Adrenal gland (tissue), 12 donors: ENCODE measurements around the gene EZH2. TPM values are rescaled to one million over a fixed set of nuclear protein-coding genes. Genes with fewer than 3 reads are reported as not detected.

Experiments
- DNase-seq, 7 donors: peaks; one replicate each; pipeline ENCODE4 v3.0.0-alpha.2; 2019 to 2020
- H3K27ac ChIP-seq, 5 donors: fragments of 200-600 bp; sonication (generic) in 4 of 5; 1 replicate in 3 of 5; 2 replicates in 2 of 5; pipeline versions ENCODE4 v1.5.1 to v1.8.0; 2016 to 2020; ENCODE audit warnings: mild to moderate bottlenecking in 1 of 5
- H3K27me3 ChIP-seq: fragments of 200-600 bp; 2 replicates; pipeline ENCODE4 v1.8.0; 2021
- H3K36me3 ChIP-seq, 2 donors: fragments of 200-600 bp; replicated peaks in 1 of 2; 1 replicate in 1 of 2; 2 replicates in 1 of 2; pipeline versions ENCODE4 v1.5.1 to v1.8.0; 2018 to 2022
- H3K4me1 ChIP-seq, 2 donors: fragments of 200-600 bp; replicated peaks in 1 of 2; 1 replicate in 1 of 2; 2 replicates in 1 of 2; pipeline versions ENCODE4 v1.5.1 to v1.8.0; 2018 to 2021
- H3K4me3 ChIP-seq, 4 donors: fragments of 200-600 bp; sonication (generic) in 3 of 4; one replicate each; pipeline ENCODE4 v1.5.1; 2016 to 2018
- H3K9me3 ChIP-seq, 3 donors: fragments of 200-600 bp; sonication (generic) in 1 of 3; replicated peaks in 1 of 3; 1 replicate in 2 of 3; 2 replicates in 1 of 3; pipeline versions ENCODE4 v1.5.1 to v1.8.0; 2016 to 2021
- POLR2A ChIP-seq, 2 donors: fragments of 450-650 bp; IDR thresholded peaks; one replicate each; pipeline ENCODE4 v1.6.1; 2017; ENCODE audit warnings: antibody characterized with exemption in 2 of 2, mild to moderate bottlenecking in 2 of 2, moderate library complexity in 1 of 2
- WGBS, 4 donors: extraction: QIAGEN DNeasy Blood & Tissue Kit in 2 of 4; methylation state at CpG; one replicate each; pipeline versions ENCODE4 v1.1.5 to v1.1.7; 2013 to 2017; 5-methylcytosine and 5-hydroxymethylcytosine counted together
- intact Hi-C, 2 donors: fragments of 100-400 bp; cut with DNase I; formaldehyde crosslinking; loops; one replicate each; pipeline versions ENCODE4 v1.14.1 to v1.15.0; 2022 to 2023
- polyA plus RNA-seq, 3 donors: library from polyadenylated mRNA; stranded (reverse); fragments of 200-250 nt in 2 of 3; fragments of 350-450 nt in 1 of 3; fragmentation: Illumina TruSeq in 1 of 3; extraction: RNeasy Lipid Tissue Mini Kit (QIAGEN cat#74804) in 1 of 3; gene quantifications; one replicate each; pipeline ENCODE4 v1.2.3, GENCODE V29; 2013 to 2014
- total RNA-seq, 9 donors: library from RNA; depleted of rRNA in 4 of 9; stranded (reverse); fragments of >200 nt in 4 of 9; fragments of 120-200 nt in 1 of 9; fragmentation: NEBNext Ultra II Directional in 1 of 9; extraction: Animal tissue kit (Norgen Biotek cat#: 25700) in 1 of 9; gene quantifications; one replicate each; pipeline versions ENCODE4 v1.1.0 to v1.2.4, GENCODE V29; 2013 to 2023
- TF ChIP-seq, protein P1 (sequence below), 6 experiments: fragments of 450-650 bp in 4 of 6; fragments of 200-600 bp in 2 of 6; sonication (generic) in 1 of 6; IDR thresholded peaks; 1 replicate in 5 of 6; 2 replicates in 1 of 6; pipeline versions ENCODE4 v1.5.1 to v1.8.0; 2016 to 2021; ENCODE audit warnings: antibody characterized with exemption in 6 of 6, mild to moderate bottlenecking in 2 of 6, moderate library complexity in 1 of 6
- donor health status: healthy with polysubstance abuse.
- donor health status: Bipolar disorder and iron deficiency.
- donor health status: DM: yes; HTN: yes; CAD: no.
- donor health status: DM: no; HTN: no; CAD: no.
- donor health status: DM: no; HTN: no; CAD: no.
- donor health status: DM: yes; HTN: yes; CAD: no.

The EZH2 gene
- total and polyA plus RNA-seq, 12 donors, result 0.61 to 11.6 (median 2.3) TPM

DNA sequence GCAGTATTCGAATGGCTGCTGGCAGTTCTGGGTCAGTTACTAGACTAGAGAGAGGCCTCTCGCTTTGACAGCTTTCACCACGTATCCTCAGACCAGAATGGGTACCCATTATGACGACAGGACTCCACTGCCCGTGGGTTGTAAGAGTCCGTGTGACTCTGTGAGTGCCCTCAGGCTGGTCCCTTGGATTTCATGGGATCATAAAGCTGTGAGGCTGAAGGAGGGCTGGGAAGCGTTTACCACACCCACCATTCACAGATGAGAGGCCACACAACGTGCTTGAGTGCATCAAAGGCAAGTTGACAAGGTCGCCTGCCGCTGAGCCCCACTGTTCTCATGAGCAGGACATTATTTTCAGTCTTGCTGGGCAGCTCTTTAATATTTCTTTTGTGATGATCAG lies 87.2 kb downstream of the EZH2 start:
- Histone ChIP-seq H3K9me3 (no peaks in the 10 kb centered on the region), H3K4me3 (no peak overlapping the region), H3K36me3 (peaks cover 0 to 81% of the 10 kb centered on the region in 2 donors), H3K4me1 (no peaks in the 10 kb centered on the region), H3K27ac (no peak overlapping the region), H3K27me3 (no peaks in the 10 kb centered on the region)
- intact Hi-C loops, result no loop called here
- no peak for DNase-seq
- WGBS, 4 donors, result 71 to 83% (median 80%) methylated on average over 4 to 10 of the region's 10 CpGs
- no peak for TF ChIP-seq POLR2A (IDR thresholded peaks at IDR 0.05)
- TF ChIP-seq, protein P1, sequence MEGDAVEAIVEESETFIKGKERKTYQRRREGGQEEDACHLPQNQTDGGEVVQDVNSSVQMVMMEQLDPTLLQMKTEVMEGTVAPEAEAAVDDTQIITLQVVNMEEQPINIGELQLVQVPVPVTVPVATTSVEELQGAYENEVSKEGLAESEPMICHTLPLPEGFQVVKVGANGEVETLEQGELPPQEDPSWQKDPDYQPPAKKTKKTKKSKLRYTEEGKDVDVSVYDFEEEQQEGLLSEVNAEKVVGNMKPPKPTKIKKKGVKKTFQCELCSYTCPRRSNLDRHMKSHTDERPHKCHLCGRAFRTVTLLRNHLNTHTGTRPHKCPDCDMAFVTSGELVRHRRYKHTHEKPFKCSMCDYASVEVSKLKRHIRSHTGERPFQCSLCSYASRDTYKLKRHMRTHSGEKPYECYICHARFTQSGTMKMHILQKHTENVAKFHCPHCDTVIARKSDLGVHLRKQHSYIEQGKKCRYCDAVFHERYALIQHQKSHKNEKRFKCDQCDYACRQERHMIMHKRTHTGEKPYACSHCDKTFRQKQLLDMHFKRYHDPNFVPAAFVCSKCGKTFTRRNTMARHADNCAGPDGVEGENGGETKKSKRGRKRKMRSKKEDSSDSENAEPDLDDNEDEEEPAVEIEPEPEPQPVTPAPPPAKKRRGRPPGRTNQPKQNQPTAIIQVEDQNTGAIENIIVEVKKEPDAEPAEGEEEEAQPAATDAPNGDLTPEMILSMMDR (IDR thresholded peaks at IDR 0.05), result no peak

DNA sequence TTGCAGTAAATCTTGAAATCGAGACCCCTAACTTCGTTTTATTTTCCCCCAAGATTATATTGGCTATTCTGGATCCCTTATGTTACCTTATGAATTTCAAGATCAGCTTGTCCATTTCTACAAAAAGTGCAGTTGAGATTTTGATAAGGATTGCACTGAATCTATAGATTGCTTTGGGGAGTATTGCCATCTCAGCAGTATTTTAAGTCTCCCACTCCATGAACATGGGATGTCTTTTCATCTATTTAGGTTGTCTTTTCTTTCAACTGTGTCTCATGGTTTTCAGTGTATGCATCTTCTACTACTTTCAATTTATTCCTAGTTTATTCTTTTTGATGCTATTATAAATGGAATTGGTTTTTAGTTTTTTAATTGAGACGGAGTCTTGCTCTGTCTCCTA lies 89.6 kb downstream of the EZH2 start:
- Histone ChIP-seq H3K9me3 (no peaks in the 10 kb centered on the region), H3K27me3 (no peaks in the 10 kb centered on the region), H3K36me3 (peaks cover 0 to 80% of the 10 kb centered on the region in 2 donors), H3K4me3 (no peak overlapping the region), H3K27ac (no peak overlapping the region), H3K4me1 (no peaks in the 10 kb centered on the region)
- 97 to 98% (median 97%) methylated on average over 3 of the region's 3 CpGs for WGBS, 4 donors
- no peak for TF ChIP-seq POLR2A (IDR thresholded peaks at IDR 0.05)
- TF ChIP-seq, protein P1 (IDR thresholded peaks at IDR 0.05), result no peak
- intact Hi-C loops, result no loop called here
- no peak for DNase-seq

DNA sequence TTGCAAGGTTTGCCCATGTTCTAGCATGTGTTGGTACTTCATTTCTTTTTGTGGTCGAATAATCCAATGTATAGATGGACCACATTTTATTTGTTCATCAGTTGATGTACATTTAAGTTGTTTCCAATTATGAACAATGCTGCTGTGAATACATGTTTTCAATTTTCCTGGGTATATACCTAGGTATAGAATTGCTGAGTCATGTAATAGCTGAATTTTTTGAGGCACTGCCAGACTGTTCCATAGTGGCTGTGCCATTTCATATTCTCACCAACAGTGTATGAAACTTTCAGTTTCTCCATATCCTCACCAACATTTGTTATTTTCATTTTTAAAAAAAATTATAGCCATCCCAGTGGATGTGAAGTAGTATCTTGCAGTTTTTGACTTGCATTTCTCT lies 90.5 kb downstream of the EZH2 start:
- Histone ChIP-seq H3K9me3 (no peaks in the 10 kb centered on the region), H3K36me3 (peaks cover 0 to 79% of the 10 kb centered on the region in 2 donors), H3K27ac (no peak overlapping the region), H3K27me3 (no peaks in the 10 kb centered on the region), H3K4me3 (no peak overlapping the region), H3K4me1 (no peaks in the 10 kb centered on the region)
- TF ChIP-seq, protein P1 (IDR thresholded peaks at IDR 0.05), result no peak
- no peak for TF ChIP-seq POLR2A (IDR thresholded peaks at IDR 0.05)
- intact Hi-C loops, result no loop called here
- DNase-seq, result no peak
- 91 to 100% (median 98%) methylated on average over 1 of the region's 1 CpG for WGBS, 4 donors

DNA sequence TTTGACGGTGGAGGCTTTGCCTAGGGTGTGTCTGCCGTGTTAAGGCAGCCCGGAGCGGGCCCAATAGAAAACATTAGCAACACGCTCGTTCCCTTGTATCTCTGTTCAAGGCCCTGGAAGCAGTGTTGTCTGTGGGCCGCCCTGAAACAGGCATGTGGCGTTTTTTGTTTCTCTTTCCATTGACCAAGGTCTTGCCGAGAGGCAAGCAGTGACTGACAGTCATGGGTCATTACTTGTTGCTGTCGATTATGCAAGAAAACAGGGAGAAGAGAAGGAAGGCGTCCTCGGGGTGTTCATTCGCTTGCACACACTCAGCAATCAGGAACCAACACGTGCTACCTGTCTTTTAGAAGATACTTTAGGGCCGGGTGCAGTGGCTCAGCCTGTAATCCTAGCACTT lies 92.5 kb downstream of the EZH2 start:
- intact Hi-C loops, result no loop called here
- 45 to 57% (median 54%) methylated on average over 15 of the region's 15 CpGs for WGBS, 4 donors
- Histone ChIP-seq H3K27me3 (no peaks in the 10 kb centered on the region), H3K36me3 (peaks cover 0 to 88% of the 10 kb centered on the region in 2 donors), H3K27ac (peak overlapping the region in 4 of 5 donors; percentile 38 to 83 (median 65)), H3K9me3 (no peaks in the 10 kb centered on the region), H3K4me1 (no peaks in the 10 kb centered on the region), H3K4me3 (no peak overlapping the region)
- DNase-seq, result peak; percentile 46 to 82 (median 79)
- TF ChIP-seq POLR2A (IDR thresholded peaks at IDR 0.05), result peak in 1 of 2 donors; percentile 23
- TF ChIP-seq, protein P1 (IDR thresholded peaks at IDR 0.05), result no peak
